ENCODE results near the gene RHOA.

DNA sequence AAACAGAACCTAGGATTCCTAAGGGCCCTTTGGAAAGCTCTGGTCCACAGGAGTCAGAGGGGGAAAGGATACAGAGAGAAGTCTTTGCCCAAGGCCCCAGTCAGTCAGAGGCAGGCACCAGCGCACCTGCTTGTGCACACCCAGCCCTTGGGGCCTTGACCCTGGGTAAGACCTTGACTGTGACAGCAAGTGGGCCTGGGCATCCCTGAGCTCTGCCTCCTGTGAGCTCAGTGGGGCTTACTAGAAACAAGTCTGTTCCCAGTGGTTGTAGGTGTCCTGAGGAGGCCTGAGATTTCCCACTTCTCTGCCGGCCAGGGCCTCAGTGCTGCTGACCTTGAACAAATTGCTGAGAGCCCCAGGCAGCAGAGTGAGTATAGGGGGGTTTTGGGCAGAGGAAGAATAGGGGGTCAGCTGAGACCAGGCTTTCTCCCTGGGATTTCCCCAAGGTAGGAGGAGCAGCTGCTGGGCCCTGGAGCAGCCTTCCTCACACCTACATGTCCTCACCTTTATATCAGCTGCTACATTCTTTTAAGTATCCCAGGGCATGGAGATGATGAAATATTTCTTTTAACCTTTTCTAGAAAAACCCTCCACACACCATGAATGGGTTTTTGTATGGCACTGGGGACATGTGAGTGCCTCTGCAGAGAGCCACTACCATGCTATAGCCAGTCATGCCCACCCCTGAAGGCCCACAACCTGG, 48.6 kb upstream of the RHOA start:
- TF ChIP-seq MAZ (IDR thresholded peaks at IDR 0.05; ENCODE audit: borderline replicate concordance, low read depth, low read length) = no peak
- TF ChIP-seq, protein P1, sequence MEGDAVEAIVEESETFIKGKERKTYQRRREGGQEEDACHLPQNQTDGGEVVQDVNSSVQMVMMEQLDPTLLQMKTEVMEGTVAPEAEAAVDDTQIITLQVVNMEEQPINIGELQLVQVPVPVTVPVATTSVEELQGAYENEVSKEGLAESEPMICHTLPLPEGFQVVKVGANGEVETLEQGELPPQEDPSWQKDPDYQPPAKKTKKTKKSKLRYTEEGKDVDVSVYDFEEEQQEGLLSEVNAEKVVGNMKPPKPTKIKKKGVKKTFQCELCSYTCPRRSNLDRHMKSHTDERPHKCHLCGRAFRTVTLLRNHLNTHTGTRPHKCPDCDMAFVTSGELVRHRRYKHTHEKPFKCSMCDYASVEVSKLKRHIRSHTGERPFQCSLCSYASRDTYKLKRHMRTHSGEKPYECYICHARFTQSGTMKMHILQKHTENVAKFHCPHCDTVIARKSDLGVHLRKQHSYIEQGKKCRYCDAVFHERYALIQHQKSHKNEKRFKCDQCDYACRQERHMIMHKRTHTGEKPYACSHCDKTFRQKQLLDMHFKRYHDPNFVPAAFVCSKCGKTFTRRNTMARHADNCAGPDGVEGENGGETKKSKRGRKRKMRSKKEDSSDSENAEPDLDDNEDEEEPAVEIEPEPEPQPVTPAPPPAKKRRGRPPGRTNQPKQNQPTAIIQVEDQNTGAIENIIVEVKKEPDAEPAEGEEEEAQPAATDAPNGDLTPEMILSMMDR (IDR thresholded peaks at IDR 0.05) = no peak
- TF ChIP-seq, protein P2, sequence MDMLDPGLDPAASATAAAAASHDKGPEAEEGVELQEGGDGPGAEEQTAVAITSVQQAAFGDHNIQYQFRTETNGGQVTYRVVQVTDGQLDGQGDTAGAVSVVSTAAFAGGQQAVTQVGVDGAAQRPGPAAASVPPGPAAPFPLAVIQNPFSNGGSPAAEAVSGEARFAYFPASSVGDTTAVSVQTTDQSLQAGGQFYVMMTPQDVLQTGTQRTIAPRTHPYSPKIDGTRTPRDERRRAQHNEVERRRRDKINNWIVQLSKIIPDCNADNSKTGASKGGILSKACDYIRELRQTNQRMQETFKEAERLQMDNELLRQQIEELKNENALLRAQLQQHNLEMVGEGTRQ (IDR thresholded peaks at IDR 0.05) = no peak
- TF ChIP-seq EHMT2 (IDR thresholded peaks at IDR 0.05; ENCODE audit: low read depth) = no peak
- TF ChIP-seq, protein P3, sequence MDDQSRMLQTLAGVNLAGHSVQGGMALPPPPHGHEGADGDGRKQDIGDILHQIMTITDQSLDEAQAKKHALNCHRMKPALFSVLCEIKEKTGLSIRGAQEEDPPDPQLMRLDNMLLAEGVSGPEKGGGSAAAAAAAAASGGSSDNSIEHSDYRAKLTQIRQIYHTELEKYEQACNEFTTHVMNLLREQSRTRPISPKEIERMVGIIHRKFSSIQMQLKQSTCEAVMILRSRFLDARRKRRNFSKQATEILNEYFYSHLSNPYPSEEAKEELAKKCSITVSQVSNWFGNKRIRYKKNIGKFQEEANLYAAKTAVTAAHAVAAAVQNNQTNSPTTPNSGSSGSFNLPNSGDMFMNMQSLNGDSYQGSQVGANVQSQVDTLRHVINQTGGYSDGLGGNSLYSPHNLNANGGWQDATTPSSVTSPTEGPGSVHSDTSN (IDR thresholded peaks at IDR 0.05) = no peak
- TF ChIP-seq POLR2A (IDR thresholded peaks at IDR 0.05; ENCODE audit: low read length) = no peak
- TF ChIP-seq PHF8 (IDR thresholded peaks at IDR 0.05; ENCODE audit: borderline replicate concordance, low read depth) = no peak
- TF ChIP-seq NR3C1 (IDR thresholded peaks at IDR 0.05) = no peak
- no peak for TF ChIP-seq BHLHE40 (IDR thresholded peaks at IDR 0.05; ENCODE audit: low read depth, low read length)
- no peak for TF ChIP-seq ZFP36 (IDR thresholded peaks at IDR 0.05; ENCODE audit: borderline replicate concordance, partially characterized antibody)
- TF ChIP-seq, protein P4, sequence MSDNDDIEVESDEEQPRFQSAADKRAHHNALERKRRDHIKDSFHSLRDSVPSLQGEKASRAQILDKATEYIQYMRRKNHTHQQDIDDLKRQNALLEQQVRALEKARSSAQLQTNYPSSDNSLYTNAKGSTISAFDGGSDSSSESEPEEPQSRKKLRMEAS (IDR thresholded peaks at IDR 0.05) = no peak
- TF ChIP-seq, protein P5, sequence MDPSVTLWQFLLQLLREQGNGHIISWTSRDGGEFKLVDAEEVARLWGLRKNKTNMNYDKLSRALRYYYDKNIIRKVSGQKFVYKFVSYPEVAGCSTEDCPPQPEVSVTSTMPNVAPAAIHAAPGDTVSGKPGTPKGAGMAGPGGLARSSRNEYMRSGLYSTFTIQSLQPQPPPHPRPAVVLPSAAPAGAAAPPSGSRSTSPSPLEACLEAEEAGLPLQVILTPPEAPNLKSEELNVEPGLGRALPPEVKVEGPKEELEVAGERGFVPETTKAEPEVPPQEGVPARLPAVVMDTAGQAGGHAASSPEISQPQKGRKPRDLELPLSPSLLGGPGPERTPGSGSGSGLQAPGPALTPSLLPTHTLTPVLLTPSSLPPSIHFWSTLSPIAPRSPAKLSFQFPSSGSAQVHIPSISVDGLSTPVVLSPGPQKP (IDR thresholded peaks at IDR 0.05; ENCODE audit: low read depth, low read length) = no peak
- TF ChIP-seq HOXB5 (CRISPR knock-in tag; IDR thresholded peaks at IDR 0.05) = no peak
- TF ChIP-seq RAD21 (conservative IDR thresholded peaks at IDR 0.05 in 1 of 2, IDR thresholded peaks at IDR 0.05 in 1 of 2) = no peak
